ENCODE measurements around the gene CHFR. TPM values are rescaled to one million over a fixed set of nuclear protein-coding genes. Genes with fewer than 3 reads are reported as not detected.

Gene CHFR
- total RNA-seq, 6 donors from 2014 or later = 42.2 to 136 (median 50.5) TPM

DNA sequence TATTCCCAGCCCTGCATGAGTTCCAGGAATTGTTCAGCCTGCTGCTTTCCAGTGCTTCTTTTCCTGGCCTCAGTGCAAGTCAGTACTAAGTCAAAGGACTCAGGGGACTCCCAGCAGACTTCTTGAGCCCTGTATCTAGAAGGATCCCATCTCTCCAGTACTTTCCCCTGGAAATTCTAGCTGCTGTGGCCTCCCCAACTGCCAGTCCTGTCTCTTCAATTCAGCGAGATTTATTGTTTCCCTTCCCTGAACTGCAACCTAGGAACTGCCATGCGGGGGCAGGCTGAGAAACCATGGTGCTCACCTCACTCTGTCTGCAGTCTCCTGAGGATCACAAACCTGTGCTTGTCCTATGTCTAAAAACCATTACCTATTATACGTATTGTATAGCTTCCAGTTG lies 37.0 kb upstream of the CHFR start:
- peaks cover 91 to 100% (median 99%) of the 10 kb centered on the region in 4 donors for H3K9me3 ChIP-seq
- WGBS, 2 donors = 97 to 98% methylated on average over 3 of the region's 3 CpGs
- ATAC-seq (ENCODE audit: low FRiP score in 2 of 2) = no peak
- peaks cover 0 to 36% (median 10%) of the 10 kb centered on the region in 4 donors for H3K36me3 ChIP-seq
- H3K27ac ChIP-seq = no peak overlapping the region
- DNase-seq = no peak
- TF ChIP-seq, protein P1, sequence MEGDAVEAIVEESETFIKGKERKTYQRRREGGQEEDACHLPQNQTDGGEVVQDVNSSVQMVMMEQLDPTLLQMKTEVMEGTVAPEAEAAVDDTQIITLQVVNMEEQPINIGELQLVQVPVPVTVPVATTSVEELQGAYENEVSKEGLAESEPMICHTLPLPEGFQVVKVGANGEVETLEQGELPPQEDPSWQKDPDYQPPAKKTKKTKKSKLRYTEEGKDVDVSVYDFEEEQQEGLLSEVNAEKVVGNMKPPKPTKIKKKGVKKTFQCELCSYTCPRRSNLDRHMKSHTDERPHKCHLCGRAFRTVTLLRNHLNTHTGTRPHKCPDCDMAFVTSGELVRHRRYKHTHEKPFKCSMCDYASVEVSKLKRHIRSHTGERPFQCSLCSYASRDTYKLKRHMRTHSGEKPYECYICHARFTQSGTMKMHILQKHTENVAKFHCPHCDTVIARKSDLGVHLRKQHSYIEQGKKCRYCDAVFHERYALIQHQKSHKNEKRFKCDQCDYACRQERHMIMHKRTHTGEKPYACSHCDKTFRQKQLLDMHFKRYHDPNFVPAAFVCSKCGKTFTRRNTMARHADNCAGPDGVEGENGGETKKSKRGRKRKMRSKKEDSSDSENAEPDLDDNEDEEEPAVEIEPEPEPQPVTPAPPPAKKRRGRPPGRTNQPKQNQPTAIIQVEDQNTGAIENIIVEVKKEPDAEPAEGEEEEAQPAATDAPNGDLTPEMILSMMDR (IDR thresholded peaks at IDR 0.05) = no peak
- TF ChIP-seq POLR2AphosphoS5 (IDR thresholded peaks at IDR 0.05) (no peak), EP300 (IDR thresholded peaks at IDR 0.05) (no peak), POLR2A (IDR thresholded peaks at IDR 0.05) (no peak)
- H3K27me3 ChIP-seq = no peaks in the 10 kb centered on the region
- H3K4me1 ChIP-seq = no peaks in the 10 kb centered on the region
- no peak overlapping the region for H3K4me3 ChIP-seq

DNA sequence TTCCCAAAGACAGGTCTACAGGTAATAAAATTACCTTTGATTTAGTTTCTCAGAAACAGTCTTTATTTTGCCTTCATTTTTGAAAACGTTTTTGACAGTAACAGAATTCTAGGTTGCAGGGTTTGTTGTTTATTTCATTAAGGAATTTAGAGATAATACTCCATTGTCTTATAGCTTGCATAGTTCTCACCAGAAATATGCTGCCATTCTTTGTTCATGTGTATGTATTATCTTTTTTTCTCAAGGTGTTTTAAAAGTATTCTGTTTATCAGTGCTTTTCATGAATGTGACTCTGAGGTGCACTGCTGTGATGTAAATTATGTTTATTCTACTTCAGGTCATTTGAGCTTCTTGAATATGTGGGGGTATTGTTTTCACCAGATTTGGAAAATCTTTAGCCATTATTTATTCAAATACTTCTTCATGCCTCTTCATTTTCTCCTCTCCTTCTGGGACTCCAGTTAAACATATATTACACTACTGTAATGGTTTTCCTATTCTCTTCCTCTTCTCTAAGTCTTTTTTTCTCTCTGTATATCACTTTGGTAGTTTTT lies 36.0 kb upstream of the CHFR start:
- Histone ChIP-seq H3K4me3 (no peak overlapping the region), H3K9me3 (peaks cover 89 to 100% (median 98%) of the 10 kb centered on the region in 4 donors), H3K4me1 (no peaks in the 10 kb centered on the region), H3K27ac (no peak overlapping the region), H3K27me3 (no peaks in the 10 kb centered on the region), H3K36me3 (peaks cover 0 to 26% (median 5%) of the 10 kb centered on the region in 4 donors)
- ATAC-seq (ENCODE audit: low FRiP score in 2 of 2) (no peak), DNase-seq (no peak)
- 50 to 53% methylated on average over 1 of the region's 1 CpG for WGBS, 2 donors
- TF ChIP-seq EP300 (IDR thresholded peaks at IDR 0.05) (no peak), POLR2A (IDR thresholded peaks at IDR 0.05) (no peak), POLR2AphosphoS5 (IDR thresholded peaks at IDR 0.05) (no peak)
- TF ChIP-seq, protein P1 (IDR thresholded peaks at IDR 0.05) = no peak

DNA sequence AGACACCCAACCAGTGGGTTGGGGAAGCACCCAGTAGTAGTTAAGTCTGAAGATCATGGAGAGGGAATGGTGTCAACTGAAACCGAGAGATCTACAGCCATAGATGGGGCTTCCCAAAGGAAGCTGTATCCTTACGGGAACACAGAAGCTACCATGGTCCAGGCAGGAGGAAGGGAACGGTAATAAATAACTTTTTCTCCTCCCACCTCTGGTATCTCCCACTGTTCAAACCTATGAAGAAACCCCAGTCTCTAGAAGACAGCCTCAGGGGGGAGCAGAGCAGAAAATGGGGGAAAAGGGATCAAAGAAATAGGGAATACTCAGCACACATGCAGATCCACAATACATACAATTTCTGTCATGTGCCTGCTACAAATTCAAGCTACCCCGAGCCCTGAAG lies 35.3 kb upstream of the CHFR start:
- Histone ChIP-seq H3K4me1 (no peaks in the 10 kb centered on the region), H3K36me3 (peaks cover 0 to 21% (median 5%) of the 10 kb centered on the region in 4 donors), H3K27me3 (no peaks in the 10 kb centered on the region), H3K4me3 (no peak overlapping the region), H3K9me3 (peaks cover 91 to 100% (median 98%) of the 10 kb centered on the region in 4 donors), H3K27ac (no peak overlapping the region)
- DNase-seq (no peak), ATAC-seq (ENCODE audit: low FRiP score in 2 of 2) (no peak)
- TF ChIP-seq POLR2AphosphoS5 (IDR thresholded peaks at IDR 0.05) (no peak), EP300 (IDR thresholded peaks at IDR 0.05) (no peak)
- TF ChIP-seq, protein P1 (IDR thresholded peaks at IDR 0.05) = no peak
- 95% methylated on average over 4 of the region's 4 CpGs for WGBS, 2 donors

DNA sequence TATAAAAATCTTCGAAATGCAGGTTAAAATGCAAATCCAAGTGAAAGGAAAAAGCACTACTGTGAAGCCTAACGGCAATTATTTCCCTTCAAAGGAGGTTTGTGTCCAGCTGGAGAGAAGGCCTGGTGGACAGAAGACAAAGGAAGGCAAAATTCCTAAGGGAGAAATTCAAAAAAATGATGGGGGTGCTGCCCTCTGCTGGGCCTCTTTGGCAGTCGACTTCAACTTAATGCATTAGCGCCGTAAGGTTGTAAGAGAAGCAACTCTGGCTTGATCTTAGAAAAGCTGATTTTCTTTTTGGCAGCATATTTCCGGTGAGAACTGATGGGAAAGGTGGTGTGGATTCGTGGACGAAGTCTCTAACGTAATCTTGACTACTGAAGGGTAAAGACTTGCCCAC lies 34.3 kb upstream of the CHFR start:
- Histone ChIP-seq H3K4me3 (no peak overlapping the region), H3K27ac (no peak overlapping the region), H3K9me3 (peaks cover 82 to 100% (median 98%) of the 10 kb centered on the region in 4 donors), H3K36me3 (peaks cover 0 to 11% (median 4%) of the 10 kb centered on the region in 4 donors), H3K27me3 (no peaks in the 10 kb centered on the region), H3K4me1 (no peaks in the 10 kb centered on the region)
- 82 to 90% methylated on average over 9 of the region's 9 CpGs for WGBS, 2 donors
- no peak for TF ChIP-seq POLR2A (IDR thresholded peaks at IDR 0.05)
- TF ChIP-seq, protein P1 (IDR thresholded peaks at IDR 0.05) = no peak
- TF ChIP-seq EP300 (IDR thresholded peaks at IDR 0.05) = no peak
- ATAC-seq (ENCODE audit: low FRiP score in 2 of 2) = no peak
- no peak for DNase-seq

DNA sequence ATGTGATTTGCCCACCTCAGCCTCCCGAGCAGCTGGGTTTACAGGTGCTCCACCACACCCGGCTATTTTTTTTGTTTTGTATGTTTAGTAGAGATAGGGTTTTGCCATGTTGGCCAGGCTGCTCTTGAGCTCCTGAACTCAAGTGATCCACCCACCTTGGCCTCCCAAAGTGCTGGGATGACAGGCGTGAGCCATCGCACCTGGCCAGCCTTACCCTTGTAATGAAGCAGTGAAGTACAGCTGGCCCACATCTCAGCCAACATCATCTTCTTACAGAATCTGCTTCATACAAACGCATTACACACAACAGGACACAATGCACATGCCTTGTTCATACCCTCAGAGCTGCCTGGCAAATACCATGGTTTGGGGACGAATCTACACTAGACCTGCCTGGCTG lies 31.3 kb upstream of the CHFR start:
- Histone ChIP-seq H3K36me3 (no peaks in the 10 kb centered on the region), H3K27ac (no peak overlapping the region), H3K27me3 (no peaks in the 10 kb centered on the region), H3K4me3 (no peak overlapping the region), H3K4me1 (no peaks in the 10 kb centered on the region), H3K9me3 (peaks cover 61 to 94% (median 94%) of the 10 kb centered on the region in 4 donors)
- TF ChIP-seq EP300 (IDR thresholded peaks at IDR 0.05) (no peak), POLR2A (IDR thresholded peaks at IDR 0.05) (no peak), POLR2AphosphoS5 (IDR thresholded peaks at IDR 0.05) (no peak)
- TF ChIP-seq, protein P1 (IDR thresholded peaks at IDR 0.05) = no peak
- no peak for DNase-seq
- 95 to 96% methylated on average over 6 of the region's 6 CpGs for WGBS, 2 donors
- ATAC-seq (ENCODE audit: low FRiP score in 2 of 2) = no peak

All from upper lobe of left lung (tissue), 6 donors.